Cardiac muscle cell (in vitro differentiated cells and primary cell): Measurements from ENCODE around the gene EEF1AKMT1. TPM values are rescaled to one million over a fixed set of nuclear protein-coding genes. Genes with fewer than 3 reads are reported as not detected.
A peak's percentile ranks its signal among the peaks of the same experiment; 100 is the strongest.

Experiments used
- DNase-seq, 2 donors: peaks; one replicate each; pipeline versions ENCODE4 v3.0.0 to v3.0.0-alpha.2; 2010 to 2017; ENCODE audit warnings: low read depth in 1 of 2, low spot score in 1 of 2
- H3K27ac ChIP-seq: fragments of 200-600 bp; sonication (generic); 2 replicates; pipeline ENCODE4 v1.5.1; 2016
- H3K27me3 ChIP-seq: fragments of 200-600 bp; sonication (generic); 2 replicates; pipeline ENCODE4 v1.6.0; 2016; ENCODE audit warnings: control low read depth
- H3K36me3 ChIP-seq: fragments of 200-600 bp; sonication (generic); 2 replicates; pipeline ENCODE4 v1.5.1; 2016; ENCODE audit warnings: control low read depth
- H3K4me1 ChIP-seq: fragments of 200-600 bp; sonication (generic); 2 replicates; pipeline ENCODE4 v1.8.1; 2017; ENCODE audit warnings: low read depth, mild to moderate bottlenecking, mixed run types
- H3K4me3 ChIP-seq: fragments of 200-600 bp; sonication (generic); 2 replicates; pipeline ENCODE4 v1.5.1; 2016; ENCODE audit warnings: mild to moderate bottlenecking
- H3K9me3 ChIP-seq: fragments of 200-600 bp; sonication (generic); 2 replicates; pipeline ENCODE4 v1.5.1; 2017; ENCODE audit warnings: low read depth, mild to moderate bottlenecking, control low read depth
- polyA plus RNA-seq: library from polyadenylated mRNA; unstranded; fragments of >200 nt; fragmentation: Nextera tagmentation; extraction: Ambion mirVana; gene quantifications from 2 replicates; pipeline ENCODE4 v1.2.1, GENCODE V29; 2016
- total RNA-seq: library from RNA; depleted of rRNA; stranded (reverse); fragments of >200 nt; gene quantifications from 2 replicates; pipeline ENCODE4 v1.2.3, GENCODE V29; 2016
- TF ChIP-seq, protein P1 (sequence below): IDR thresholded peaks from 2 replicates; pipeline ENCODE4 v1.5.1; 2012; ENCODE audit warnings: low read depth, mild to moderate bottlenecking, low read length

The EEF1AKMT1 gene
- total and polyA plus RNA-seq, 2 experiments from 2014 or later, result 7.2 to 11.5 TPM

DNA sequence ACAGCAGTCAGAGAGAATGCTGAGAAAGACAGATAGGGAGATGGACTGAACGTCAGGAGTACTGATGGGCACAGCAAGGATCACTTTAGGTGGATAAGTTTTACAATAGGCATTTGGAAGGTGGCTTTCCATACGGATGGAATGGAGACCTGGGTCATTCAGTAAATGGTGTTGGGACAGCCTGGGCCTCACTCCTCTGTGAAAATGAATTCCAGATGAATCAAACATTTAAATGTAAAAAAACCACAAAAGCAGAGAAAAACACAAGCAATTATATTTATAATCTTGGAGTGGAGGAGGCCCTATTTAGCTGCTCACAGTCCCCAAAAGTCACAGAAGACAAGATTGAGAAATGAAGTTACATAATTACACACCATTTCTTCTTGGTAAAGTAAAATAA is 65.5 kb downstream of the EEF1AKMT1 start:
- Histone ChIP-seq H3K27ac (no peak overlapping the region), H3K36me3 (no peaks in the 10 kb centered on the region), H3K4me3 (no peak overlapping the region), H3K9me3 (no peaks in the 10 kb centered on the region), H3K4me1 (peaks cover 5% of the 10 kb centered on the region), H3K27me3 (no peaks in the 10 kb centered on the region)
- TF ChIP-seq, protein P1, sequence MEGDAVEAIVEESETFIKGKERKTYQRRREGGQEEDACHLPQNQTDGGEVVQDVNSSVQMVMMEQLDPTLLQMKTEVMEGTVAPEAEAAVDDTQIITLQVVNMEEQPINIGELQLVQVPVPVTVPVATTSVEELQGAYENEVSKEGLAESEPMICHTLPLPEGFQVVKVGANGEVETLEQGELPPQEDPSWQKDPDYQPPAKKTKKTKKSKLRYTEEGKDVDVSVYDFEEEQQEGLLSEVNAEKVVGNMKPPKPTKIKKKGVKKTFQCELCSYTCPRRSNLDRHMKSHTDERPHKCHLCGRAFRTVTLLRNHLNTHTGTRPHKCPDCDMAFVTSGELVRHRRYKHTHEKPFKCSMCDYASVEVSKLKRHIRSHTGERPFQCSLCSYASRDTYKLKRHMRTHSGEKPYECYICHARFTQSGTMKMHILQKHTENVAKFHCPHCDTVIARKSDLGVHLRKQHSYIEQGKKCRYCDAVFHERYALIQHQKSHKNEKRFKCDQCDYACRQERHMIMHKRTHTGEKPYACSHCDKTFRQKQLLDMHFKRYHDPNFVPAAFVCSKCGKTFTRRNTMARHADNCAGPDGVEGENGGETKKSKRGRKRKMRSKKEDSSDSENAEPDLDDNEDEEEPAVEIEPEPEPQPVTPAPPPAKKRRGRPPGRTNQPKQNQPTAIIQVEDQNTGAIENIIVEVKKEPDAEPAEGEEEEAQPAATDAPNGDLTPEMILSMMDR, result no peak
- no peak for DNase-seq

DNA sequence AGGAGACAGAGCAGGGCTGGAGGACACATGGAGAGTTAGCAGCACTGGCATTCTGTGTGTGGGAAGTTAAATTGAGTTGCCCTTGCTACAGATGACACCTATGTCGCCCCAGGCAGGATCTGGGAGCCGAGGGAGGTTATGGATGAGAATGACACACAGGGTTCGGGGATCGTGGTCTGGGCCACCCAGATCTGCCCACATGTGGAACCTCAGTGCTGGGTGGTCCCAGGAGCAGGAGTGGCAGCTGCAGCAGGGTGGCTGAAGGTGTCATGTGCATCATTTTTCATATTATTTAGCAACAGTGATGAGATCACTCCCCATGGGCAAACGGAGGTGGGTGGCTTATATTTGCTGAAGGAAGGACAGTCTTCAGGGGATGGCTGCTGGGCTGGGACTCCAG is 67.1 kb downstream of the EEF1AKMT1 start:
- DNase-seq, result no peak
- peaks cover under 1% of the 10 kb centered on the region for H3K27me3 ChIP-seq
- no peak overlapping the region for H3K4me3 ChIP-seq
- H3K4me1 ChIP-seq, result peaks cover 9% of the 10 kb centered on the region
- H3K36me3 ChIP-seq, result no peaks in the 10 kb centered on the region
- TF ChIP-seq, protein P1, result no peak
- H3K27ac ChIP-seq, result no peak overlapping the region
- no peaks in the 10 kb centered on the region for H3K9me3 ChIP-seq

DNA sequence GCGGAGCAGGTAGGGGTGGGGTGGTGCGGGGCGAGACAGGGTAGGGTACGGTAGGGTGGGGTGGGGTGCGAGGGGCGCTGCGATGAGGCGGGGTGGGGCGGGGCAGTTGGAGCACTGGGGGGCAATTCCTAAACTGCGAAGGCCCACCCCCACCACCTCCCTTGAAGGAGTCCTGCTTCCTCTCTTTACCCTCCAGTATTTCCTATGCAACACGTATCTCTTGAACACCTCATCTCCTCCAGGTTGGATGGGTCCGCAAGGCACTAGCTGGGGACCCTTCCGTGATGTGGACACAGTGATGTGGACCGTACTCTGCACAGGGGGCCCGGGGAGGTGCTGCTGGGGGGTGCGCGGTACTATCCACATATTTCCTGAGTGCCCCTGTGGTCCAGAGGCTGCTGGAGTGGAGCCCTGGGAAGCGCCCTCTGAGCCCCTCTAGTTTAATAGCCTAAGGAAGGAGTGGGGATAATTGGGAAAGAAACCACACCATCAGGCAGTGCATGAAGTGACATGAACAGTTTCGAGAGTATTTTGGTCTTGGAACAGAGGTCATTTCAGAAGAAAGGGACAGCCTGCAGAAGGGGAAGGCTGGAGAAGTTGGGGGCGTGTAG is 69.2 kb downstream of the EEF1AKMT1 start:
- H3K27me3 ChIP-seq, result peaks cover 6% of the 10 kb centered on the region
- no peak overlapping the region for H3K27ac ChIP-seq
- no peaks in the 10 kb centered on the region for H3K36me3 ChIP-seq
- no peaks in the 10 kb centered on the region for H3K9me3 ChIP-seq
- TF ChIP-seq, protein P1, result no peak
- DNase-seq, result no peak
- peak overlapping the region; percentile 37 for H3K4me3 ChIP-seq
- H3K4me1 ChIP-seq, result peaks cover 12% of the 10 kb centered on the region

DNA sequence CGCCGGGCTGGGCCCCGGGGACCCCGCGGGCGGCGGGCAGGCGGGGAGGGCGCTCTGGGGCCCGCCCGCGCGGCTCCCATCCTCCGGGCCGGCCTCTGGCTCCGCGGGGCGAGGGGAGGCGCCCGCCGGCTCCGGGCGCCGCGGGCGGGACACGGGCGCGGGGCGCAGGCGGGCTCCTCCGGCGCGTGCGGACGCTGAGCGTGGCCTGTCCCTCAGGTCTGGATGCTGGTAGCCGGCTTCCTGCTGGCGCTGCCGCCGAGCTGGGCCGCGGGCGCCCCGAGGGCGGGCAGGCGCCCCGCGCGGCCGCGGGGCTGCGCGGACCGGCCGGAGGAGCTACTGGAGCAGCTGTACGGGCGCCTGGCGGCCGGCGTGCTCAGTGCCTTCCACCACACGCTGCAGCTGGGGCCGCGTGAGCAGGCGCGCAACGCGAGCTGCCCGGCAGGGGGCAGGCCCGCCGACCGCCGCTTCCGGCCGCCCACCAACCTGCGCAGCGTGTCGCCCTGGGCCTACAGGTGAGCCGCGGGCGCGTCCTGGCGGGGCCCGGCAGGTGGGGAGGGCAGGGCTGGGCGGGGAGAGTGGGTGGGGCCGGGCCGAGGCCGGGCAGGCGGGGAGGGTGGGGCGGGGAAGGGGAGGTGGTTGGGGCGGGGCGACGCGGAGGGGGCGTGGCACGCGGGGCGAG is 69.8 kb downstream of the EEF1AKMT1 start:
- no peak overlapping the region for H3K27ac ChIP-seq
- DNase-seq, result peak; percentile 86 to 91
- H3K36me3 ChIP-seq, result no peaks in the 10 kb centered on the region

DNA sequence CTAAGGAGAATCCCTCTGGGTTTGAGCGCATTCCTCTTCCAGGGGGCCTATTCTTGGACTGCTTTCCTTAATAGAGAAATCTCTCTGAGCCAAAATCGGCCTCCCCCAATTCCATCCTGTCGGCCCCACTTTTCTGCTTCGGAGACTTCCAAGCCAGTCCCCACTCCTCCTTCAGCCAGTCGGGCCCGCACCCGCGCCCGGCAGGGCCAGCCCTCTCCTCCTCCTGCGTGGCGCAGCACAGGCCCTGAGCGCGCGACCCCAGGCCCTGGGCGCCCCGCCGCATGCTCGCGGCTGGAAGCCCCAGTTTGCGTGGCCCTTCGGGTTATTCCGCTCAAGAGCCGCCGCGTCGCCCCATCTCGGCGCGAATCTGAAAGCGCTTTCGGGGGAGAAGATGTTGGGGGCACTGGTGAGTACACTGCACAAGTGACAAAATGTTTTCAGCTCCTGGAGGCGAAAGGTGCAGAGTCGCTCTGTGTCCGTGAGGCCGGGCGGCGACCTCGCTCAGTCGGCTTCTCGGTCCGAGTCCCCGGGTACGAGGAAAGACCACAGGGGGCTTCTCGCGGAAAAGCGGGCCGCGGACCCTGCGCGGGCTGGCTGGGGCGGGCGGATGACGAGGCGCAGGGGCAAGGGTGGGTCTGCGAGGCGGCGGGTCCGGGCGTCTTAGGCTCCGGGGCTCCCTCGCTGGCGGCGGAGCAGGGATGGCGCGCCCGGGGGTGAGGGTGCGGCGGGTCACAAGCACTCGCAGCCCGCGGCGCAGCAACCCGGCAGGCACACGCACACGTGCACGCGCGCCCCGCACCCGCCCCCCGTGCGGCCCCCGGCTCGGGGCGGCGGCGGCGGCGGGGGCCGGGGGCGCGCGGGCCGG is 70.6 kb downstream of the EEF1AKMT1 start, which contains the start of gene IL17D:
TSS of gene IL17D (plus strand) at position 785 of the 865 bp plus-strand sequence. CDS start 303 bp downstream, outside the sequence.
- H3K27me3 ChIP-seq, result peaks cover 6% of the 10 kb centered on the region
- DNase-seq, result peak; percentile 18 to 56
- no peaks in the 10 kb centered on the region for H3K36me3 ChIP-seq
- TF ChIP-seq, protein P1, result no peak
- H3K27ac ChIP-seq, result no peak within 1 kb of the TSS
- peaks cover 12% of the 10 kb centered on the region for H3K4me1 ChIP-seq
- no peaks in the 10 kb centered on the region for H3K9me3 ChIP-seq
- H3K4me3 ChIP-seq, result peak within 1 kb of the TSS; percentile 42

More for the DNA sequence above, 69.8 kb downstream of the EEF1AKMT1 start:
- Histone ChIP-seq H3K4me3 (peak overlapping the region; percentile 37), H3K4me1 (peaks cover 12% of the 10 kb centered on the region), H3K27me3 (peaks cover 6% of the 10 kb centered on the region), H3K9me3 (no peaks in the 10 kb centered on the region)
- TF ChIP-seq, protein P1, result peak; percentile 52
